Measurements from ENCODE around the gene UTP20. TPM values are rescaled to one million over a fixed set of nuclear protein-coding genes. Genes with fewer than 3 reads are reported as not detected.

The UTP20 gene
- total and polyA plus RNA-seq, 2 of the 4 experiments (the other 2 are of a cell fraction) = 6.8 to 22.0 TPM

DNA sequence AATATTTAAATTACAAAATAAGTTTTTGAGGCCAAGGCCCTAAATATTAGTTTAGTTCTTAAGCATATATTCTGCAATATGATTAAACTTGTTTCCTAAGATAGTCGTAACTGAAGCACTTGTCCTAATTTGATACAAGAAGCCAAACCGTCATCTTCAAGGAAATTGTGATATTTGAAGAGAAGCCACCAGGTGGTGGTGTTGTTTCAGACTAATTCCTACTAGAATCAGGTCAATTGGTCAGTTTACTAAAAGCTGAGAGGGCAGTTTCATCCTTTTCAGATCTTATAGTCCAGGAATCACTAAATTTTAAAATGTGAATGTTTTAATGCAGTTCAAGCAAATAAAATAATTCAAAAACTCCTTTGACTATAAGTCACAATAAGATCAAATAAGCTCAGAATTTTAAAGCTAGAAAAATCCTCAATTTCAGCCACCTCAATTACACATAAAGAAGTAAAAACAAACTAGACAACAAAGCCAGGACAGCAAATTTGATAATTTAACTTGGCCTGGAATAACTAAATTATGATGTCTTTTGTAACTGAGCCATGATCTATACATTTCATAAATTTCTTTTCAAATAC lies 134.7 kb downstream of the UTP20 start:
- CTCF ChIA-PET = interaction anchor here (0.7 to 1.0 kb wide), 2 partner anchors 345 to 426 kb away, joined by 3 to 4 read pairs; no protein-coding TSS in a partner anchor
- intact Hi-C loops (cut with micrococcal nuclease) = loop anchor here (2.0 to 10.0 kb wide), 4 partner anchors 282 to 1330 kb away; partner anchors contain the start of genes CHPT1 and GNPTAB
- peak; percentile 67 for DNase-seq

More for the DNA sequence above, 134.7 kb downstream of the UTP20 start:
- H4K91ac ChIP-seq (ENCODE audit: insufficient read depth, low read depth, low read length) = no peak overlapping the region
- no peak overlapping the region for H3K18ac ChIP-seq (ENCODE audit: low read depth, low read length)
- H4K20me1 ChIP-seq (ENCODE audit: insufficient read depth, low read length) = no peaks in the 10 kb centered on the region
- WGBS, 2 experiments (ENCODE audit: extremely low coverage in 2 of 2, insufficient read length in 1 of 2) = no CpG with 5 or more reads among the region's 2 CpGs
- H3K9ac ChIP-seq (ENCODE audit: low read depth, low read length) = no peak overlapping the region
- peak; percentile 72; the same call in 1 of the 2 replicates for ATAC-seq (ENCODE audit: low read depth)
- BruUV-seq (replicated peaks) = no TSS peak
- POLR2A ChIA-PET (ENCODE audit: unreplicated experiment) = interaction anchor here (0.5 kb wide), 1 partner anchor 415 kb away, joined by 14 read pairs; no protein-coding TSS in a partner anchor
- no peak overlapping the region for H4K5ac ChIP-seq (ENCODE audit: low read depth, low read length)
- no peak overlapping the region for H3K4ac ChIP-seq (ENCODE audit: low read depth, low read length)
- H3K4me3 ChIP-seq (ENCODE audit: insufficient read depth, low read depth, low read length) = no peak overlapping the region
- no peak overlapping the region for H2AK9ac ChIP-seq (replicated peaks; ENCODE audit: low read depth, low read length, poor library complexity)
- dilution Hi-C loops (cut with HindIII; ENCODE audit: low sequenced_read_pairs, unreplicated experiment) (no loop called here), in situ Hi-C loops (cut with MboI; ENCODE audit: low sequenced_read_pairs) (loop anchor here (5.0 to 10.0 kb wide), 2 partner anchors 350 to 428 kb away; no protein-coding TSS in a partner anchor)
- no peaks in the 10 kb centered on the region for H3K9me3 ChIP-seq (ENCODE audit: control insufficient read depth, insufficient read depth, low read length)
- no peak overlapping the region for H3K4me2 ChIP-seq (ENCODE audit: low read depth, low read length)
- no peak overlapping the region for H2AK5ac ChIP-seq (ENCODE audit: low read depth, low read length)
- no peaks in the 10 kb centered on the region for H3K36me3 ChIP-seq (ENCODE audit: control insufficient read depth, insufficient read depth, low read length)
- H3K56ac ChIP-seq (ENCODE audit: extremely low read depth, insufficient read depth, low read length) = no peak overlapping the region
- no peak overlapping the region for H3K14ac ChIP-seq (replicated peaks; ENCODE audit: low read depth, low read length)
- no peak overlapping the region for H2BK20ac ChIP-seq (ENCODE audit: low read depth, low read length)
- H2AFZ ChIP-seq (replicated peaks; ENCODE audit: low read length, poor library complexity) = no peak overlapping the region
- H3K27me3 ChIP-seq (ENCODE audit: control insufficient read depth, insufficient read depth, low read length) = no peaks in the 10 kb centered on the region
- peak; percentile 76 for TF ChIP-seq MAFK (IDR thresholded peaks at IDR 0.05; ENCODE audit: low read depth, low read length)
- peak; percentile 69 for TF ChIP-seq RAD21 (IDR thresholded peaks at IDR 0.05; ENCODE audit: low read length)
- TF ChIP-seq, protein P1, sequence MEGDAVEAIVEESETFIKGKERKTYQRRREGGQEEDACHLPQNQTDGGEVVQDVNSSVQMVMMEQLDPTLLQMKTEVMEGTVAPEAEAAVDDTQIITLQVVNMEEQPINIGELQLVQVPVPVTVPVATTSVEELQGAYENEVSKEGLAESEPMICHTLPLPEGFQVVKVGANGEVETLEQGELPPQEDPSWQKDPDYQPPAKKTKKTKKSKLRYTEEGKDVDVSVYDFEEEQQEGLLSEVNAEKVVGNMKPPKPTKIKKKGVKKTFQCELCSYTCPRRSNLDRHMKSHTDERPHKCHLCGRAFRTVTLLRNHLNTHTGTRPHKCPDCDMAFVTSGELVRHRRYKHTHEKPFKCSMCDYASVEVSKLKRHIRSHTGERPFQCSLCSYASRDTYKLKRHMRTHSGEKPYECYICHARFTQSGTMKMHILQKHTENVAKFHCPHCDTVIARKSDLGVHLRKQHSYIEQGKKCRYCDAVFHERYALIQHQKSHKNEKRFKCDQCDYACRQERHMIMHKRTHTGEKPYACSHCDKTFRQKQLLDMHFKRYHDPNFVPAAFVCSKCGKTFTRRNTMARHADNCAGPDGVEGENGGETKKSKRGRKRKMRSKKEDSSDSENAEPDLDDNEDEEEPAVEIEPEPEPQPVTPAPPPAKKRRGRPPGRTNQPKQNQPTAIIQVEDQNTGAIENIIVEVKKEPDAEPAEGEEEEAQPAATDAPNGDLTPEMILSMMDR (conservative IDR thresholded peaks at IDR 0.05; ENCODE audit: low read depth, low read length) = peak; percentile 64
- no peak for TF ChIP-seq FOS (IDR thresholded peaks at IDR 0.05; ENCODE audit: low read depth, low read length)
- TF ChIP-seq NFE2L2 (IDR thresholded peaks at IDR 0.05; ENCODE audit: low read depth, low read length) = no peak
- TF ChIP-seq BHLHE40 (IDR thresholded peaks at IDR 0.05; ENCODE audit: low read depth, low read length) = no peak
- no peak for TF ChIP-seq RFX5 (IDR thresholded peaks at IDR 0.05; ENCODE audit: low read depth, low read length)
- TF ChIP-seq SMC3 (IDR thresholded peaks at IDR 0.05; ENCODE audit: low read depth, low read length) = peak; percentile 48; the same call in 1 of the 2 replicates
- H2BK15ac ChIP-seq (ENCODE audit: low read depth, low read length) = no peak overlapping the region
- no peak overlapping the region for H3K27ac ChIP-seq (ENCODE audit: insufficient read depth, low read length)
- no peak overlapping the region for H3K23ac ChIP-seq (ENCODE audit: low read depth, low read length)
- H4K8ac ChIP-seq (ENCODE audit: low read depth in 2 of 2, low read length in 2 of 2) = no peak overlapping the region
- H3K79me1 ChIP-seq (ENCODE audit: low read depth in 1 of 2, low read length in 2 of 2) = no peaks in the 10 kb centered on the region
- no peak overlapping the region for H2BK120ac ChIP-seq (ENCODE audit: low read depth, low read length)
- no peak overlapping the region for H2BK5ac ChIP-seq (ENCODE audit: low read depth, low read length, poor library complexity, severe bottlenecking)
- H3K4me1 ChIP-seq (ENCODE audit: control insufficient read depth, insufficient read depth, low read length) = no peaks in the 10 kb centered on the region
- no peaks in the 10 kb centered on the region for H3K9me1 ChIP-seq (ENCODE audit: insufficient read depth, low read length)

All from IMR-90 (cell line).